Hepatocyte (in vitro differentiated cells): ENCODE results near the gene TES. TPM values are rescaled to one million over a fixed set of nuclear protein-coding genes. Genes with fewer than 3 reads are reported as not detected.
"Not testable (repeated sequence)": the region's sequence is repeated elsewhere in the genome, so short reads cannot be mapped to it uniquely, and the experiment has no call there.

Source experiments
- DNase-seq: peaks from one replicate; pipeline ENCODE4 v3.0.0-alpha.2; 2016; ENCODE audit warnings: low spot score
- H2AFZ ChIP-seq: fragments of 200-600 bp; sonication (generic); 2 replicates; pipeline ENCODE4 v1.6.0; 2016; ENCODE audit warnings: antibody characterized with exemption, mild to moderate bottlenecking
- H3K27ac ChIP-seq: fragments of 200-600 bp; sonication (generic); 2 replicates; pipeline ENCODE4 v1.5.1; 2016; ENCODE audit warnings: mild to moderate bottlenecking
- H3K27me3 ChIP-seq: fragments of 200-600 bp; sonication (generic); 2 replicates; pipeline ENCODE4 v1.6.1; 2016
- H3K36me3 ChIP-seq: fragments of 200-600 bp; sonication (generic); replicated peaks from 2 replicates; pipeline ENCODE4 v1.5.1; 2016; ENCODE audit warnings: low read depth; ENCODE audit not compliant: insufficient read depth
- H3K4me1 ChIP-seq: fragments of 200-600 bp; sonication (generic); 2 replicates; pipeline ENCODE4 v1.5.1; 2016; ENCODE audit warnings: mild to moderate bottlenecking, moderate library complexity; ENCODE audit not compliant: insufficient read depth
- H3K4me2 ChIP-seq: fragments of 200-600 bp; sonication (generic); 2 replicates; pipeline ENCODE4 v1.6.0; 2016
- H3K4me3 ChIP-seq: fragments of 200-600 bp; sonication (generic); 2 replicates; pipeline ENCODE4 v1.5.1; 2016; ENCODE audit warnings: mild to moderate bottlenecking
- H3K79me2 ChIP-seq: fragments of 200-600 bp; sonication (generic); 2 replicates; pipeline ENCODE4 v1.6.0; 2017; ENCODE audit warnings: mild to moderate bottlenecking
- H3K9me2 ChIP-seq: fragments of 200-600 bp; sonication (generic); replicated peaks from 2 replicates; pipeline ENCODE4 v1.6.0; 2017; ENCODE audit warnings: mild to moderate bottlenecking; ENCODE audit not compliant: insufficient read depth
- H3K9me3 ChIP-seq: fragments of 200-600 bp; sonication (generic); 2 replicates; pipeline ENCODE4 v1.5.1; 2016; ENCODE audit warnings: low read depth, mild to moderate bottlenecking
- H4K20me1 ChIP-seq: fragments of 200-600 bp; sonication (generic); 2 replicates; pipeline ENCODE4 v1.6.0; 2016; ENCODE audit warnings: mild to moderate bottlenecking; ENCODE audit not compliant: insufficient read depth, poor library complexity, severe bottlenecking
- CTCF ChIP-seq: fragments of 200-600 bp; sonication (generic); IDR thresholded peaks from 2 replicates; pipeline ENCODE4 v1.5.1; 2016; ENCODE audit warnings: antibody characterized with exemption, mild to moderate bottlenecking; ENCODE audit not compliant: poor library complexity
- EZH2 ChIP-seq: fragments of 200-600 bp; sonication (generic); IDR thresholded peaks from 2 replicates; pipeline ENCODE4 v1.6.1; 2016; ENCODE audit warnings: antibody characterized with exemption, mild to moderate bottlenecking, borderline replicate concordance
- EZH2phosphoT487 ChIP-seq: fragments of 200-600 bp; sonication (generic); IDR thresholded peaks from one replicate; pipeline ENCODE4 v1.6.1; 2018; ENCODE audit warnings: antibody characterized with exemption, mild to moderate bottlenecking, low read depth, moderate library complexity; ENCODE audit not compliant: unreplicated experiment, severe bottlenecking
- WGBS: methylation state at CpG from one replicate; pipeline ENCODE4 v1.1.6; 2016; ENCODE audit warnings: low lambda C conversion rate; ENCODE audit errors: missing lambda C conversion rate; 5-methylcytosine and 5-hydroxymethylcytosine counted together
- polyA plus RNA-seq: library from polyadenylated mRNA; unstranded; fragments of >200 nt; fragmentation: Nextera tagmentation; extraction: Ambion mirVana; gene quantifications from 2 replicates; pipeline ENCODE4 v1.2.1, GENCODE V29; 2016
- total RNA-seq: library from RNA; depleted of rRNA; stranded (reverse); fragments of >200 nt; gene quantifications from 2 replicates; pipeline ENCODE4 v1.2.3, GENCODE V29; 2014

Gene TES
- total and polyA plus RNA-seq, 2 experiments from 2014 or later: 83.2 to 122 TPM

- Histone ChIP-seq H2AFZ (no peak overlapping the region), H3K36me3 (no peaks in the 10 kb centered on the region), H3K9me2 (no peaks in the 10 kb centered on the region), H3K4me3 (no peak overlapping the region), H3K27ac (no peak overlapping the region), H3K4me2 (no peak overlapping the region), H4K20me1 (no peaks in the 10 kb centered on the region), H3K4me1 (peaks cover 4% of the 10 kb centered on the region), H3K27me3 (no peaks in the 10 kb centered on the region), H3K79me2 (peaks cover 17% of the 10 kb centered on the region), H3K9me3 (no peaks in the 10 kb centered on the region)
- DNase-seq: no peak
- TF ChIP-seq EZH2 (no peak), CTCF (no peak)
- WGBS: 83% methylated on average over 4 of the region's 4 CpGs
These were observed 29.8 kb downstream of the TES start for GRCh38 chr7:116240024-116240668.

GRCh38 chr7:116241291-116241690, 31.0 kb downstream of the TES start:
- no peaks in the 10 kb centered on the region for H3K9me2 ChIP-seq
- no peak overlapping the region for H3K27ac ChIP-seq
- no peak overlapping the region for H3K4me3 ChIP-seq
- peaks cover 4% of the 10 kb centered on the region for H3K4me1 ChIP-seq
- no peaks in the 10 kb centered on the region for H3K36me3 ChIP-seq
- H2AFZ ChIP-seq: no peak overlapping the region
- DNase-seq: no peak
- no peak for TF ChIP-seq CTCF
- TF ChIP-seq EZH2: no peak
- no peaks in the 10 kb centered on the region for H3K9me3 ChIP-seq
- peaks cover 15% of the 10 kb centered on the region for H3K79me2 ChIP-seq
- no peak overlapping the region for H3K4me2 ChIP-seq
- no peaks in the 10 kb centered on the region for H3K27me3 ChIP-seq
- H4K20me1 ChIP-seq: no peaks in the 10 kb centered on the region

- WGBS: 100% methylated on average over 1 of the region's 1 CpG
- no peaks in the 10 kb centered on the region for H3K9me2 ChIP-seq
- peaks cover under 1% of the 10 kb centered on the region for H3K36me3 ChIP-seq
- H3K4me2 ChIP-seq: no peak overlapping the region
- peaks cover 4% of the 10 kb centered on the region for H3K4me1 ChIP-seq
- TF ChIP-seq CTCF (peak; percentile 12), EZH2phosphoT487 (no peak)
- no peak overlapping the region for H3K4me3 ChIP-seq
- no peaks in the 10 kb centered on the region for H3K27me3 ChIP-seq
- no peak overlapping the region for H3K27ac ChIP-seq
- peaks cover 9% of the 10 kb centered on the region for H3K79me2 ChIP-seq
- H3K9me3 ChIP-seq: no peaks in the 10 kb centered on the region
- H4K20me1 ChIP-seq: no peaks in the 10 kb centered on the region
- no peak for DNase-seq
- no peak overlapping the region for H2AFZ ChIP-seq
These were observed 31.8 kb downstream of the TES start for GRCh38 chr7:116242178-116242577.

GRCh38 chr7:116242759-116243158, 32.4 kb downstream of the TES start:
- Histone ChIP-seq H2AFZ (no peak overlapping the region), H3K4me1 (peaks cover 4% of the 10 kb centered on the region), H3K4me2 (no peak overlapping the region), H4K20me1 (no peaks in the 10 kb centered on the region), H3K9me3 (no peaks in the 10 kb centered on the region), H3K4me3 (no peak overlapping the region), H3K27me3 (no peaks in the 10 kb centered on the region), H3K36me3 (peaks cover 6% of the 10 kb centered on the region), H3K79me2 (peaks cover 14% of the 10 kb centered on the region), H3K9me2 (no peaks in the 10 kb centered on the region), H3K27ac (no peak overlapping the region)
- TF ChIP-seq CTCF (no peak), EZH2phosphoT487 (no peak), EZH2 (no peak)
- DNase-seq: no peak

- not testable (repeated sequence) for H3K4me1 ChIP-seq, H3K27me3 ChIP-seq, H3K36me3 ChIP-seq, DNase-seq, H3K9me2 ChIP-seq, H3K9me3 ChIP-seq, H4K20me1 ChIP-seq, H2AFZ ChIP-seq, H3K4me3 ChIP-seq, H3K27ac ChIP-seq, H3K4me2 ChIP-seq
- 96% methylated on average over 5 of the region's 5 CpGs for WGBS
- H3K79me2 ChIP-seq: peaks cover 23% of the 10 kb centered on the region
These were observed 34.5 kb downstream of the TES start for GRCh38 chr7:116244803-116245202.
